DOHH2 (cell line): Measurements from ENCODE around the gene AXIN1.

ENCODE experiments used
- EZH2phosphoT487 ChIP-seq: fragments of 200-600 bp; sonication (generic); IDR thresholded peaks from 2 replicates; pipeline ENCODE4 v1.6.1; 2017; ENCODE audit warnings: borderline replicate concordance, mild to moderate bottlenecking, antibody characterized with exemption, low read length, moderate library complexity, mixed read lengths
- TF ChIP-seq, protein P1 (sequence below): fragments of 200-600 bp; sonication (generic); IDR thresholded peaks from one replicate; pipeline ENCODE4 v1.5.1; 2014; ENCODE audit warnings: antibody characterized with exemption, mild to moderate bottlenecking, low read depth, low read length; ENCODE audit not compliant: poor library complexity, severe bottlenecking

DNA sequence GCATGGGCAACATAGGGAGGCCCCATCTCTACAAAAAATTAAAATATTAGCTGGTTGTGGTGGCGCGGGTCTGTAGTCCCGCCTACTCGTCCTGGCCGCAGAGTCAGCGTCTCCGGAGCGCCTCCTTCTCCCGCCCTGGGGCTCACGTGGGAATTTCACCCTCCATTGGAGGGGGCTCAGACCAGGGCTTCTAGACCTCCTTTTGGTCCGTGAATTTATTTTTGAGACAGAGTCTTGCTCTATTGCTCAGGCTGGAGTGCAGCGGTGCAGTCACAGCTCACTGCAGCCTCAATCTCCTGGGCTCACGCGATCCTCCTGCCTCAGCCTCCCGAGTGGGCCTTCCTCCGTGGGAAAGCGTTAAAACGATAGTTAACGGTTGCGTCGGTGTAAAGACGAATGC, 44.1 kb upstream of the AXIN1 start:
- TF ChIP-seq, protein P1, sequence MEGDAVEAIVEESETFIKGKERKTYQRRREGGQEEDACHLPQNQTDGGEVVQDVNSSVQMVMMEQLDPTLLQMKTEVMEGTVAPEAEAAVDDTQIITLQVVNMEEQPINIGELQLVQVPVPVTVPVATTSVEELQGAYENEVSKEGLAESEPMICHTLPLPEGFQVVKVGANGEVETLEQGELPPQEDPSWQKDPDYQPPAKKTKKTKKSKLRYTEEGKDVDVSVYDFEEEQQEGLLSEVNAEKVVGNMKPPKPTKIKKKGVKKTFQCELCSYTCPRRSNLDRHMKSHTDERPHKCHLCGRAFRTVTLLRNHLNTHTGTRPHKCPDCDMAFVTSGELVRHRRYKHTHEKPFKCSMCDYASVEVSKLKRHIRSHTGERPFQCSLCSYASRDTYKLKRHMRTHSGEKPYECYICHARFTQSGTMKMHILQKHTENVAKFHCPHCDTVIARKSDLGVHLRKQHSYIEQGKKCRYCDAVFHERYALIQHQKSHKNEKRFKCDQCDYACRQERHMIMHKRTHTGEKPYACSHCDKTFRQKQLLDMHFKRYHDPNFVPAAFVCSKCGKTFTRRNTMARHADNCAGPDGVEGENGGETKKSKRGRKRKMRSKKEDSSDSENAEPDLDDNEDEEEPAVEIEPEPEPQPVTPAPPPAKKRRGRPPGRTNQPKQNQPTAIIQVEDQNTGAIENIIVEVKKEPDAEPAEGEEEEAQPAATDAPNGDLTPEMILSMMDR, result no peak
- TF ChIP-seq EZH2phosphoT487, result no peak
